Activated B cell treated with CpG ODN at 0.5 μM for 24 hours (primary cell): Measurements from ENCODE around the gene TAB3. TPM values are rescaled to one million over a fixed set of nuclear protein-coding genes. Genes with fewer than 3 reads are reported as not detected.

Source experiments
- ATAC-seq: fragments of 200-7000 bp; cut with Tn5 transposase; one replicate; pipeline ENCODE4 v1.10.0; 2021; ENCODE audit warnings: low read depth, mild to moderate bottlenecking, moderate library complexity
- CTCF ChIA-PET: fragments of 350-600 bp; sonication (Branson Sonifier 250); formaldehyde crosslinking; loops from one replicate; lab custom pipeline; 2021; ENCODE audit warnings: antibody characterized with exemption; lab: Charles Lee
- POLR2A ChIA-PET: fragments of 350-600 bp; sonication (Branson Sonifier 250); formaldehyde crosslinking; loops from one replicate; lab custom pipeline; 2021; ENCODE audit warnings: antibody characterized with exemption; lab: Charles Lee
- DNase-seq: peaks from one replicate; pipeline ENCODE4 v3.0.0; 2022
- H3K27ac Mint-ChIP-seq: one replicate; pipeline ENCODE4 v1.8.0; 2020; ENCODE audit warnings: mixed read lengths
- H3K27me3 Mint-ChIP-seq: one replicate; pipeline ENCODE4 v1.8.0; 2021; ENCODE audit warnings: mixed read lengths
- H3K36me3 Mint-ChIP-seq: one replicate; pipeline ENCODE4 v1.8.0; 2021; ENCODE audit warnings: low read depth, mixed read lengths
- H3K4me1 Mint-ChIP-seq: one replicate; pipeline ENCODE4 v1.8.0; 2021; ENCODE audit warnings: mixed read lengths
- H3K4me3 Mint-ChIP-seq: one replicate; pipeline ENCODE4 v1.8.0; 2020; ENCODE audit warnings: mild to moderate bottlenecking, mixed read lengths
- H3K9me3 Mint-ChIP-seq: one replicate; pipeline ENCODE4 v1.8.0; 2020; ENCODE audit warnings: mixed read lengths
- CTCF ChIP-seq: fragments of 200-600 bp; IDR thresholded peaks from one replicate; pipeline ENCODE4 v1.8.0; 2022; ENCODE audit warnings: antibody characterized with exemption, mild to moderate bottlenecking
- intact Hi-C: fragments of 100-400 bp; cut with micrococcal nuclease; formaldehyde crosslinking; loops from one replicate; pipeline ENCODE4 v1.15.1; 2024
- total RNA-seq: library from RNA; stranded (reverse); gene quantifications from 2 replicates; pipeline ENCODE4 v1.2.3, GENCODE V29; 2022

Gene TAB3
- total RNA-seq, 1 donor from 2014 or later: 23.9 TPM

GRCh38 chrX:30888526-30889146 is 418 bp downstream of the TAB3 start:
- no peaks in the 10 kb centered on the region for H3K27me3 Mint-ChIP-seq
- peaks cover 25% of the 10 kb centered on the region for H3K4me1 Mint-ChIP-seq
- H3K27ac Mint-ChIP-seq: peak overlapping the region; percentile 50
- DNase-seq (no peak), ATAC-seq (peak; percentile 11)
- ChIA-PET POLR2A (interaction anchor here (0.6 to 1.5 kb wide), 4 partner anchors 231 to 312 kb away, joined by 3 to 8 read pairs (median 3); partner anchors contain the start of gene GK), CTCF (no interaction called here)
- no peaks in the 10 kb centered on the region for H3K9me3 Mint-ChIP-seq
- H3K4me3 Mint-ChIP-seq: peak overlapping the region; percentile 91
- TF ChIP-seq CTCF: no peak
- H3K36me3 Mint-ChIP-seq: peaks cover 4% of the 10 kb centered on the region
- intact Hi-C loops: loop anchor here (1.0 to 2.0 kb wide), 4 partner anchors 66 to 312 kb away; partner anchors contain the start of genes GK and TASL

- H3K27ac Mint-ChIP-seq: no peak overlapping the region
- H3K27me3 Mint-ChIP-seq: no peaks in the 10 kb centered on the region
- H3K4me1 Mint-ChIP-seq: peaks cover 33% of the 10 kb centered on the region
- peaks cover 4% of the 10 kb centered on the region for H3K36me3 Mint-ChIP-seq
- ChIA-PET POLR2A (no interaction called here), CTCF (no interaction called here)
- TF ChIP-seq CTCF: no peak
- peak overlapping the region; percentile 91 for H3K4me3 Mint-ChIP-seq
- intact Hi-C loops: loop anchor here (2.0 kb wide), 2 partner anchors 295 to 311 kb away; partner anchors contain the start of gene TASL
- no peak for DNase-seq
- no peaks in the 10 kb centered on the region for H3K9me3 Mint-ChIP-seq
- ATAC-seq: no peak
Observed at GRCh38 chrX:30887721-30888120, 1.3 kb downstream of the TAB3 start.

- Mint-ChIP-seq H3K4me1 (peaks cover 35% of the 10 kb centered on the region), H3K36me3 (peaks cover 4% of the 10 kb centered on the region), H3K27ac (no peak overlapping the region), H3K27me3 (no peaks in the 10 kb centered on the region), H3K9me3 (no peaks in the 10 kb centered on the region), H3K4me3 (no peak overlapping the region)
- no peak for TF ChIP-seq CTCF
- ATAC-seq: no peak
- CTCF ChIA-PET: no interaction called here
- DNase-seq: no peak
- POLR2A ChIA-PET: no interaction called here
- intact Hi-C loops: no loop called here
Observed at GRCh38 chrX:30887288-30887687, 1.8 kb downstream of the TAB3 start.

- no peak for TF ChIP-seq CTCF
- no peak overlapping the region for H3K4me3 Mint-ChIP-seq
- DNase-seq (no peak), ATAC-seq (no peak)
- H3K4me1 Mint-ChIP-seq: peaks cover 51% of the 10 kb centered on the region
- H3K27me3 Mint-ChIP-seq: no peaks in the 10 kb centered on the region
- intact Hi-C loops: no loop called here
- POLR2A ChIA-PET: no interaction called here
- H3K27ac Mint-ChIP-seq: no peak overlapping the region
- peaks cover 4% of the 10 kb centered on the region for H3K36me3 Mint-ChIP-seq
- CTCF ChIA-PET: no interaction called here
- H3K9me3 Mint-ChIP-seq: no peaks in the 10 kb centered on the region
Observed at GRCh38 chrX:30885136-30885535, 3.9 kb downstream of the TAB3 start.

GRCh38 chrX:30883138-30883537 is 5.9 kb downstream of the TAB3 start:
- no peak for TF ChIP-seq CTCF
- H3K9me3 Mint-ChIP-seq: no peaks in the 10 kb centered on the region
- CTCF ChIA-PET: no interaction called here
- ATAC-seq (no peak), DNase-seq (no peak)
- no peak overlapping the region for H3K4me3 Mint-ChIP-seq
- H3K27ac Mint-ChIP-seq: no peak overlapping the region
- H3K36me3 Mint-ChIP-seq: no peaks in the 10 kb centered on the region
- POLR2A ChIA-PET: no interaction called here
- H3K4me1 Mint-ChIP-seq: peaks cover 50% of the 10 kb centered on the region
- no peaks in the 10 kb centered on the region for H3K27me3 Mint-ChIP-seq
- intact Hi-C loops: no loop called here
